ENCODE results near the gene KRT77.
"Not testable (repeated sequence)": the region's sequence is repeated elsewhere in the genome, so short reads cannot be mapped to it uniquely, and the experiment has no call there.

Gene KRT77

GRCh38 chr12:52675301-52675701 is 28.0 kb downstream of the KRT77 start:
- no peak for DNase-seq (ENCODE audit: low read depth)

- DNase-seq (ENCODE audit: low read depth): no peak
Observed at GRCh38 chr12:52674433-52674775, 28.9 kb downstream of the KRT77 start.

- DNase-seq (ENCODE audit: low read depth): no peak
Observed at GRCh38 chr12:52673713-52674432, 29.5 kb downstream of the KRT77 start.

GRCh38 chr12:52673217-52673616 is 30.1 kb downstream of the KRT77 start:
- DNase-seq (ENCODE audit: low read depth): no peak

- no peak for DNase-seq (ENCODE audit: low read depth)
Observed at GRCh38 chr12:52672321-52672933, 30.9 kb downstream of the KRT77 start.

- DNase-seq (ENCODE audit: low read depth): no peak
Observed at GRCh38 chr12:52670961-52671360, 32.4 kb downstream of the KRT77 start.

- no peak for DNase-seq (ENCODE audit: low read depth)
Observed at GRCh38 chr12:52670506-52670905, 32.8 kb downstream of the KRT77 start.

- not testable (repeated sequence) for DNase-seq (ENCODE audit: low read depth)
Observed at GRCh38 chr12:52669941-52670340, 33.4 kb downstream of the KRT77 start.

- DNase-seq (ENCODE audit: low read depth): no peak
Observed at GRCh38 chr12:52669426-52669825, 33.9 kb downstream of the KRT77 start.

- DNase-seq (ENCODE audit: low read depth): no peak
Observed at GRCh38 chr12:52667931-52668330, 35.4 kb downstream of the KRT77 start.

- no peak for DNase-seq (ENCODE audit: low read depth)
Observed at GRCh38 chr12:52667509-52667908, 35.8 kb downstream of the KRT77 start.

- no peak for DNase-seq (ENCODE audit: low read depth)
Observed at GRCh38 chr12:52666471-52666870, 36.9 kb downstream of the KRT77 start.

GRCh38 chr12:52663420-52663819 is 39.9 kb downstream of the KRT77 start:
- no peak for DNase-seq (ENCODE audit: low read depth)

- no peak for DNase-seq (ENCODE audit: low read depth)
Observed at GRCh38 chr12:52662918-52663229, 40.5 kb downstream of the KRT77 start.

- no peak for DNase-seq (ENCODE audit: low read depth)
Observed at GRCh38 chr12:52662093-52662917, 41.0 kb downstream of the KRT77 start.

GRCh38 chr12:52661668-52662067 is 41.7 kb downstream of the KRT77 start:
- no peak for DNase-seq (ENCODE audit: low read depth)

GRCh38 chr12:52660934-52661499 is 42.3 kb downstream of the KRT77 start:
- no peak for DNase-seq (ENCODE audit: low read depth)

- DNase-seq (ENCODE audit: low read depth): no peak
Observed at GRCh38 chr12:52659951-52660350, 43.4 kb downstream of the KRT77 start.

GRCh38 chr12:52659395-52659794 is 43.9 kb downstream of the KRT77 start:
- DNase-seq (ENCODE audit: low read depth): no peak

GRCh38 chr12:52658196-52658595 is 45.1 kb downstream of the KRT77 start:
- no peak for DNase-seq (ENCODE audit: low read depth)

GRCh38 chr12:52657250-52657902 is 45.9 kb downstream of the KRT77 start:
- DNase-seq (ENCODE audit: low read depth): no peak

GRCh38 chr12:52656616-52657015 is 46.7 kb downstream of the KRT77 start:
- no peak for DNase-seq (ENCODE audit: low read depth)
